Measurements from ENCODE around the gene DHX9. TPM values are rescaled to one million over a fixed set of nuclear protein-coding genes. Genes with fewer than 3 reads are reported as not detected.
A peak's percentile ranks its signal among the peaks of the same experiment; 100 is the strongest.
"Not testable (repeated sequence)": the region's sequence is repeated elsewhere in the genome, so short reads cannot be mapped to it uniquely, and the experiment has no call there.

DHX9 gene
- total RNA-seq, 1 donor from 2014 or later: 426 TPM

GRCh38 chr1:182889997-182890396 lies 50.9 kb downstream of the DHX9 start:
- Mint-ChIP-seq H3K27me3 (ENCODE audit: low read depth) (no peaks in the 10 kb centered on the region), H3K4me1 (no peaks in the 10 kb centered on the region), H3K9me3 (peaks cover 17% of the 10 kb centered on the region), H3K4me3 (no peak overlapping the region), H3K27ac (ENCODE audit: unreplicated experiment) (peak overlapping the region; percentile 76), H3K36me3 (ENCODE audit: low read depth) (peaks cover 22% of the 10 kb centered on the region)
- no peak for DNase-seq (ENCODE audit: low read depth, low spot score)
- TF ChIP-seq CTCF (conservative IDR thresholded peaks at IDR 0.05): no peak

GRCh38 chr1:182890927-182891610 lies 51.9 kb downstream of the DHX9 start:
- peaks cover 21% of the 10 kb centered on the region for H3K9me3 Mint-ChIP-seq
- H3K36me3 Mint-ChIP-seq (ENCODE audit: low read depth): peaks cover 17% of the 10 kb centered on the region
- H3K4me1 Mint-ChIP-seq: no peaks in the 10 kb centered on the region
- DNase-seq (ENCODE audit: low read depth, low spot score): no peak
- H3K27me3 Mint-ChIP-seq (ENCODE audit: low read depth): no peaks in the 10 kb centered on the region
- no peak overlapping the region for H3K27ac Mint-ChIP-seq (ENCODE audit: unreplicated experiment)
- peak overlapping the region; percentile 8 for H3K4me3 Mint-ChIP-seq
- no peak for TF ChIP-seq CTCF (conservative IDR thresholded peaks at IDR 0.05)

GRCh38 chr1:182897696-182898095 lies 58.5 kb downstream of the DHX9 start:
- TF ChIP-seq CTCF (conservative IDR thresholded peaks at IDR 0.05): no peak
- no peak overlapping the region for H3K27ac Mint-ChIP-seq (ENCODE audit: unreplicated experiment)
- peaks cover 16% of the 10 kb centered on the region for H3K9me3 Mint-ChIP-seq
- no peak overlapping the region for H3K4me3 Mint-ChIP-seq
- H3K27me3 Mint-ChIP-seq (ENCODE audit: low read depth): no peaks in the 10 kb centered on the region
- H3K4me1 Mint-ChIP-seq: no peaks in the 10 kb centered on the region
- H3K36me3 Mint-ChIP-seq (ENCODE audit: low read depth): no peaks in the 10 kb centered on the region
- DNase-seq (ENCODE audit: low read depth, low spot score): no peak

GRCh38 chr1:182901946-182902345 lies 62.8 kb downstream of the DHX9 start:
- not testable (repeated sequence) for H3K27me3 Mint-ChIP-seq (ENCODE audit: low read depth); H3K36me3 Mint-ChIP-seq (ENCODE audit: low read depth); H3K4me1 Mint-ChIP-seq; H3K4me3 Mint-ChIP-seq; H3K27ac Mint-ChIP-seq (ENCODE audit: unreplicated experiment); H3K9me3 Mint-ChIP-seq; DNase-seq (ENCODE audit: low read depth, low spot score)

GRCh38 chr1:182905321-182905720 lies 66.2 kb downstream of the DHX9 start:
- DNase-seq (ENCODE audit: low read depth, low spot score): no peak
- Mint-ChIP-seq H3K4me1 (no peaks in the 10 kb centered on the region), H3K9me3 (no peaks in the 10 kb centered on the region), H3K27me3 (ENCODE audit: low read depth) (no peaks in the 10 kb centered on the region), H3K27ac (ENCODE audit: unreplicated experiment) (no peak overlapping the region), H3K4me3 (no peak overlapping the region), H3K36me3 (ENCODE audit: low read depth) (no peaks in the 10 kb centered on the region)
- no peak for TF ChIP-seq CTCF (conservative IDR thresholded peaks at IDR 0.05)

GRCh38 chr1:182909578-182909977 lies 70.4 kb downstream of the DHX9 start:
- H3K27ac Mint-ChIP-seq (ENCODE audit: unreplicated experiment): no peak overlapping the region
- peaks cover 3% of the 10 kb centered on the region for H3K36me3 Mint-ChIP-seq (ENCODE audit: low read depth)
- no peak for DNase-seq (ENCODE audit: low read depth, low spot score)
- H3K27me3 Mint-ChIP-seq (ENCODE audit: low read depth): no peaks in the 10 kb centered on the region
- no peaks in the 10 kb centered on the region for H3K4me1 Mint-ChIP-seq
- no peak overlapping the region for H3K4me3 Mint-ChIP-seq
- TF ChIP-seq CTCF (conservative IDR thresholded peaks at IDR 0.05): no peak
- H3K9me3 Mint-ChIP-seq: peaks cover 10% of the 10 kb centered on the region
